ENCODE results near the gene ASRGL1. TPM values are rescaled to one million over a fixed set of nuclear protein-coding genes. Genes with fewer than 3 reads are reported as not detected.

ASRGL1 gene
- total and polyA plus RNA-seq, 12 donors: 0.48 to 17.2 (median 4.5) TPM

- peak overlapping the region in 1 of 5 donors; percentile 6 for H3K27ac ChIP-seq
- intact Hi-C loops (cut with DNase I): no loop called here
- H3K9me3 ChIP-seq (replicated peaks in 1 of 3): no peaks in the 10 kb centered on the region
- H3K27me3 ChIP-seq: no peaks in the 10 kb centered on the region
- peaks cover 0 to 16% of the 10 kb centered on the region in 2 donors for H3K4me1 ChIP-seq (replicated peaks in 1 of 2)
- H3K36me3 ChIP-seq (replicated peaks in 1 of 2): no peaks in the 10 kb centered on the region
- 45 to 54% (median 49%) methylated on average over 12 of the region's 12 CpGs for WGBS, 4 donors
- no peak overlapping the region for H3K4me3 ChIP-seq
- TF ChIP-seq POLR2A (IDR thresholded peaks at IDR 0.05): no peak
- TF ChIP-seq, protein P1, sequence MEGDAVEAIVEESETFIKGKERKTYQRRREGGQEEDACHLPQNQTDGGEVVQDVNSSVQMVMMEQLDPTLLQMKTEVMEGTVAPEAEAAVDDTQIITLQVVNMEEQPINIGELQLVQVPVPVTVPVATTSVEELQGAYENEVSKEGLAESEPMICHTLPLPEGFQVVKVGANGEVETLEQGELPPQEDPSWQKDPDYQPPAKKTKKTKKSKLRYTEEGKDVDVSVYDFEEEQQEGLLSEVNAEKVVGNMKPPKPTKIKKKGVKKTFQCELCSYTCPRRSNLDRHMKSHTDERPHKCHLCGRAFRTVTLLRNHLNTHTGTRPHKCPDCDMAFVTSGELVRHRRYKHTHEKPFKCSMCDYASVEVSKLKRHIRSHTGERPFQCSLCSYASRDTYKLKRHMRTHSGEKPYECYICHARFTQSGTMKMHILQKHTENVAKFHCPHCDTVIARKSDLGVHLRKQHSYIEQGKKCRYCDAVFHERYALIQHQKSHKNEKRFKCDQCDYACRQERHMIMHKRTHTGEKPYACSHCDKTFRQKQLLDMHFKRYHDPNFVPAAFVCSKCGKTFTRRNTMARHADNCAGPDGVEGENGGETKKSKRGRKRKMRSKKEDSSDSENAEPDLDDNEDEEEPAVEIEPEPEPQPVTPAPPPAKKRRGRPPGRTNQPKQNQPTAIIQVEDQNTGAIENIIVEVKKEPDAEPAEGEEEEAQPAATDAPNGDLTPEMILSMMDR (IDR thresholded peaks at IDR 0.05): no peak
- DNase-seq: no peak
These were observed 55.9 kb downstream of the ASRGL1 start for GRCh38 chr11:62393061-62393611.

- no peaks in the 10 kb centered on the region for H3K27me3 ChIP-seq
- WGBS, 4 donors: 47 to 63% (median 60%) methylated on average over 5 of the region's 5 CpGs
- no peak overlapping the region for H3K27ac ChIP-seq
- intact Hi-C loops (cut with DNase I): no loop called here
- peaks cover 0 to 19% of the 10 kb centered on the region in 2 donors for H3K4me1 ChIP-seq (replicated peaks in 1 of 2)
- TF ChIP-seq POLR2A (IDR thresholded peaks at IDR 0.05): no peak
- TF ChIP-seq, protein P1 (IDR thresholded peaks at IDR 0.05): no peak
- H3K36me3 ChIP-seq (replicated peaks in 1 of 2): no peaks in the 10 kb centered on the region
- no peak overlapping the region for H3K4me3 ChIP-seq
- DNase-seq: no peak
- no peaks in the 10 kb centered on the region for H3K9me3 ChIP-seq (replicated peaks in 1 of 3)
These were observed 56.5 kb downstream of the ASRGL1 start for GRCh38 chr11:62393735-62394134.

GRCh38 chr11:62394825-62395538, 57.7 kb downstream of the ASRGL1 start:
- H3K27me3 ChIP-seq: no peaks in the 10 kb centered on the region
- no peak for TF ChIP-seq POLR2A (IDR thresholded peaks at IDR 0.05)
- TF ChIP-seq, protein P1 (IDR thresholded peaks at IDR 0.05): peak; percentile 65 to 79 (median 74)
- no peaks in the 10 kb centered on the region for H3K36me3 ChIP-seq (replicated peaks in 1 of 2)
- intact Hi-C loops (cut with DNase I): no loop called here
- peak overlapping the region in 4 of 5 donors; percentile 18 to 82 (median 57) for H3K27ac ChIP-seq
- H3K4me1 ChIP-seq (replicated peaks in 1 of 2): peaks cover 0 to 23% of the 10 kb centered on the region in 2 donors
- no peaks in the 10 kb centered on the region for H3K9me3 ChIP-seq (replicated peaks in 1 of 3)
- peak overlapping the region in 1 of 4 donors; percentile 51 for H3K4me3 ChIP-seq
- DNase-seq: peak; percentile 76 to 93 (median 81)
- 2 to 12% (median 9%) methylated on average over 14 of the region's 14 CpGs for WGBS, 4 donors

DNA sequence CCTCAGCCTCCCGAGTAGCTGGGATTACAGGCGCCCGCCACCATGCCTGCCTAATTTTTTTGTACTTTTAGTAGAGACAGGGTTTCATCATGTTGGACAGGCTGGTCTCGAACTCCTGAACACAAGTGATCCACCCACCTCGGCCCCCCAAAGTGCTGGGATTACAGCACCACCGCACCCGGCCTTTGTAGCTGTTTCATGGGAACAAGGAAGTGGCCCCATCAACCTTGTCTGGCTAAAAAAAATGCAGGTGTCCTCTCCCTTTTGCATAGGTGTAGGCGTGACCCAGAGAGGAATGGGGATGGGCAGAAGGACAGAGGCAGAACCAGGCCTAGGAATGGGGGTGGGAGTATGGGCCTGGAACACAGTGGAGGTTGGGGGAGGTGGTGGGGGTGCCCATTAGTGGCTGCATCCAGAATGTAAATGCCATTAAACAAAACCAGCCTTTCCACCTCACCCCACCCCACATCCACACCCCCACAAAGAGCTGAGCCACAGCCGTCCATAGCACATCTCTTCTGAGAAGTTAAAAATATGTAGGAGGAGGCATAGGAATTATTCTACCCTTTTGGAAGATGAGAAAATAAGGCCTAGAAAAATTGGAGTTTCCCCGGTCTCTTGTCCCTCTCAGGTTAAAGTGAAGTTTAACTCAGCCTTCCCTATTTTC, 58.8 kb downstream of the ASRGL1 start:
- Histone ChIP-seq H3K4me3 (no peak overlapping the region), H3K27ac (peak overlapping the region in 3 of 5 donors; percentile 18 to 67 (median 50)), H3K4me1 (replicated peaks in 1 of 2) (peaks cover 0 to 30% of the 10 kb centered on the region in 2 donors), H3K36me3 (replicated peaks in 1 of 2) (no peaks in the 10 kb centered on the region), H3K27me3 (no peaks in the 10 kb centered on the region), H3K9me3 (replicated peaks in 1 of 3) (no peaks in the 10 kb centered on the region)
- WGBS, 4 donors: 82 to 93% (median 89%) methylated on average over 8 to 10 of the region's 10 CpGs
- intact Hi-C loops (cut with DNase I): no loop called here
- no peak for TF ChIP-seq POLR2A (IDR thresholded peaks at IDR 0.05)
- TF ChIP-seq, protein P1 (IDR thresholded peaks at IDR 0.05): no peak
- DNase-seq: no peak
